ENCODE data around the gene ACP2. TPM values are rescaled to one million over a fixed set of nuclear protein-coding genes. Genes with fewer than 3 reads are reported as not detected.

ACP2 gene
- total RNA-seq, 1 experiment from 2014 or later = 38.8 TPM

GRCh38 chr11:47251751-47252150 is 3.1 kb upstream of the ACP2 start:
- in situ Hi-C loops (cut with HindIII; ENCODE audit: low pct_unique_long_range_greater_than_20kb, low sequenced_read_pairs) = no loop called here
- DNase-seq (ENCODE audit: low read depth, low spot score) = no peak

DNA sequence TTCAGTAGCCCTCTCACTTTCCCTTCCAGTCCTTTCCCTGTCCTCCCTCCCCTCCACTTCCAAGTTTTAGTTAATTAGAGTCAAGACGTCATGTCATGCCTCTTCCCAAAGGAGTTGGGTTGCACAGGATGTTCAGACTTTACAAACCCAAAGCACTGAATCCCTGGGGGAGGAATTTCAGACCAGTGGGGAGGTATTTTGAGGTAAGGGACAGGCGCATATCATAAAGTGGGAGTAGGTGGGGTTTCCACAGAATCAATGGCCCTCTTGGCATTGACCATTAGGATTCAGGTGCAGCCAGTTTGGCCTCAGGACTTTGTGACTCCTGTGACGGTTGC is 733 bp upstream of the ACP2 start:
- in situ Hi-C loops (cut with HindIII; ENCODE audit: low pct_unique_long_range_greater_than_20kb, low sequenced_read_pairs) = no loop called here
- no peak for DNase-seq (ENCODE audit: low read depth, low spot score)

- in situ Hi-C loops (cut with HindIII; ENCODE audit: low pct_unique_long_range_greater_than_20kb, low sequenced_read_pairs) = no loop called here
Measured at GRCh38 chr11:47248304-47248663, 330 bp downstream of the ACP2 start.

DNA sequence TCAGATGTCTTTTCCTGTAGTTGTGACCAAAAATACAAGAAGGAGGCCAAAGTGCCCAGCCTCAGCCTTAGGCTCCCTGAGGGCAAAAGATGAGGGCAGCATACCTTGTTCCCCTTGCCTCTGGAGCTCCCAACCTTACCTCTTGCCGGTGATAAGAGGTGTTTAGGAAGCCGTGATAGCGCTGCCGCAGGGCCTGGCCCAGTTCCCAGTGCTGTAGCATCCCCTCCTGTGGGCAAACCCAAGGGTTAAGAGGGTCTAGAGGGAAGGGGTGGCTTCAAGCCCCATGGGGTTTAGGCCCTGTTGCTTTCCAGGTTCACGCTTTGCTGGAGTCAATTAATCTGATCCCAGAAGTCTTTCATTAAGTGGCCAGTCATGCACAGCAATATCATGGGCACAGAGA is 1.1 kb downstream of the ACP2 start:
- in situ Hi-C loops (cut with HindIII; ENCODE audit: low pct_unique_long_range_greater_than_20kb, low sequenced_read_pairs) = no loop called here
- DNase-seq (ENCODE audit: low read depth, low spot score) = no peak

More at GRCh38 chr11:47248304-47248663, 330 bp downstream of the ACP2 start:
- no peak for DNase-seq (ENCODE audit: low read depth, low spot score)

GRCh38 chr11:47245611-47246357 is 2.8 kb downstream of the ACP2 start:
- in situ Hi-C loops (cut with HindIII; ENCODE audit: low pct_unique_long_range_greater_than_20kb, low sequenced_read_pairs) = no loop called here
- no peak for DNase-seq (ENCODE audit: low read depth, low spot score)

DNA sequence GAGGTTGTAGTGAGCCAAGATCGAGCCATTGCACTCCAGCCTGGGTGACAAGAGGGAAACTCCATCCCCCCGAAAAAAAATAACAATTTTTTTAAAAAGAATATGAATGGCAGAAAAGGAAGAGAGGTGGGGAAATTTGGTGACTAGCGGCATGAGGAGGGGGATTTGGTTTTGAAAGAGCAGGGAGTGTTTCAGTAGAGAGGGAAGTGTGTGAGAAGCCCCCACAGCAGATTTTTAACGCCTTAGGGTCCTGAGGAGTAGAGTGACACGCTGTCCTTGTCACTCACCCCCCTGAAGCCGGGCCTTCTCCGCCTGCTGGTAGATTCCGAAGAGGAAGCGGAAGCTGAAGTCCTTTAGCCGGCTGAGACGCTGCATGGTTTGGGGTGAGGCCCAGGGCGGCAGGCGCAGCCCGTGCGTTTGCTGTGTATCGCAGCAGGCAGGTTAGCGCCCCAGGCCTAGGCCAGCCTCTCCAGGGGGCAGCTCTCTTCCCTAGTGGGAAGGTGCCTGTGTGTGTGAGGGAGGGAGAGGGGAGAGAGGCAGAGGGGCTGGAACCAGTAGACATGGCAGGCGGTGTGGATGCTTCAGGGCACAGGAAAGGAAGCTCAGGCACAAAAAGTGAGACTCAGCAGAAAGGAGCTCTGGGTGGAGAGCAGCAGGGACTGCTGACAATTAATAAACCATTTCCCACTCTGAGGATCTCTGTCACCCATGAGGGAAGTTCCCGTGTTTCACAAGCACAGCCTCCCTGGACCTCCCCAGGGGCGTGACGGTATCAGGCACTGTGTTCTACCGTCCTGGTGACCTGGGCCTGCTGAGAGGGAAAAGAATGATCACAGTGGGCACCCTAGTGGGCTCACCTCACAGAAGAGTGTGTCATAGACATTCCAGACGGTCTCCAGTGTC is 3.9 kb downstream of the ACP2 start:
- in situ Hi-C loops (cut with HindIII; ENCODE audit: low pct_unique_long_range_greater_than_20kb, low sequenced_read_pairs) = no loop called here
- no peak for DNase-seq (ENCODE audit: low read depth, low spot score)

GRCh38 chr11:47243454-47243853 is 5.2 kb downstream of the ACP2 start:
- in situ Hi-C loops (cut with HindIII; ENCODE audit: low pct_unique_long_range_greater_than_20kb, low sequenced_read_pairs) = no loop called here
- DNase-seq (ENCODE audit: low read depth, low spot score) = no peak

DNA sequence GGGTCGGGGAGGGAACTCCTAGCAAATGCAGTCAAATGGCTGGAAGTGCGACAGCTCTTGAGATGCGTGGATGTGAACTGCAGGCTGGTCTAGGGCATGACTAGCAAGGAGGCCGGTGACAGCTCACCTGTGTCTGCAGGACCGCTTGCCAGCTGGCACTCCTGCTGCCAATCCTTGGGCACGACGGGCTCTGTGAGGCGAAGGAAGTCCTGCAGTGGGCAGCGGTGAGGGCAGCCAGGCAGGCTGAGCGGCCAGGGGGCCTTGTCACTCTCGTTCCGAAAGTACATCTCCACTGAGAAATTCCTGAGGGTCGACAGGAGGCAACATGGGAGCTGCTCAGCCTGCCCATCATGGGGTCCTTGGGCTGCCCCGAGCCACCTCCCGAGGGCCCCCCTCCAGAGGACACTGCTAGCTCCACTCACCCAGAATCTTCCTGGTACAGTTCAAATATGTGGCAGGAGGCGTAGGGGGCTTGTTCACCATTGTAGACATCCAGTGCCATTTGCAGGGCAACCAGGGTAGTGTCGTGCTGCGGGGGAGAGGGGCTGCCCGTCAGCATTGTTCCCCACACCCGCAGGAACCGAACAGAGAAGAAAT is 5.9 kb downstream of the ACP2 start:
- in situ Hi-C loops (cut with HindIII; ENCODE audit: low pct_unique_long_range_greater_than_20kb, low sequenced_read_pairs) = no loop called here
- no peak for DNase-seq (ENCODE audit: low read depth, low spot score)

DNA sequence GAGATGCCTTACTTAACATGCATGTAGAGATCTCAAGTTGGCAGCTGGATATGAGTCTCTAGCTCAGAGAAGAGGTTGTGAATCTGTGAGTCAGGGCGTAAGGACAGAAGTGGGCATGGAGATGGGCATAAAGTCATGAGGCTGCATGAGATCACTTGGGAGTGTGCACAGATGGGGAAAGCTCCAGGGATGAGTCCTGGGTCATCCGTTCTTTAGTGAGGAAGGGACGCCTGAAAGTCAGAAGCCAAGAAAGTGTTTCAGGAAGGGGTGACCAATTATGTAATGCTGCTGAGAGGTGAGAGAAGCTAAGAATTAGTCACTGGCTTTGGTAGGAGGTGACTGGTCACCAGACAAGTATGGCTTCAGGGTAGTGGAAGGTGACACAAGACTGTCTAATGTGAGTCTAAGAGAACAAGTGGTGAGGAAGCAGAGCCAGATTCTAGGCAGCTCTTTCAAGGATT is 6.7 kb downstream of the ACP2 start:
- in situ Hi-C loops (cut with HindIII; ENCODE audit: low pct_unique_long_range_greater_than_20kb, low sequenced_read_pairs) = no loop called here
- no peak for DNase-seq (ENCODE audit: low read depth, low spot score)

DNA sequence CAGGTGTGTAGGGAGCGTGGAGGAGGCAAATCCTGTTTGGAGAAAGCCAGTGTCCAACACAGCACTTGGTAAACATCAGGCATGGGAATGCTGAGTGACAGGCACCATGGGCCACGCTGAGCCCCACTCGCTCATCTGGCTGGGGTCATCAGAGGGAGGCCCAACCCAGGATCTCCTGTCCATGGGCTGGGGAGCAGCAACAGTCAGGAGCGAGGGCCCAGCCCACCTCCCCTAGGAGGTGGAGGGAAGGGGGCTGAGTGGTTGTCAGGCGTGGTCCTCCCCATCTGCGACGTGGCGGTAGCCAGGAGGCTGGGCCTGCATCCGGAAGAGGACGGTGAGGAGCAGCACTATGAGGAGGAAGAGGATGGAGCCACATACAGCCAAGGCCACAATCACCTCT is 8.8 kb downstream of the ACP2 start:
- in situ Hi-C loops (cut with HindIII; ENCODE audit: low pct_unique_long_range_greater_than_20kb, low sequenced_read_pairs) = no loop called here
- DNase-seq (ENCODE audit: low read depth, low spot score) = no peak

GRCh38 chr11:47236482-47236881 is 12.1 kb downstream of the ACP2 start:
- DNase-seq (ENCODE audit: low read depth, low spot score) = no peak
- in situ Hi-C loops (cut with HindIII; ENCODE audit: low pct_unique_long_range_greater_than_20kb, low sequenced_read_pairs) = no loop called here

DNA sequence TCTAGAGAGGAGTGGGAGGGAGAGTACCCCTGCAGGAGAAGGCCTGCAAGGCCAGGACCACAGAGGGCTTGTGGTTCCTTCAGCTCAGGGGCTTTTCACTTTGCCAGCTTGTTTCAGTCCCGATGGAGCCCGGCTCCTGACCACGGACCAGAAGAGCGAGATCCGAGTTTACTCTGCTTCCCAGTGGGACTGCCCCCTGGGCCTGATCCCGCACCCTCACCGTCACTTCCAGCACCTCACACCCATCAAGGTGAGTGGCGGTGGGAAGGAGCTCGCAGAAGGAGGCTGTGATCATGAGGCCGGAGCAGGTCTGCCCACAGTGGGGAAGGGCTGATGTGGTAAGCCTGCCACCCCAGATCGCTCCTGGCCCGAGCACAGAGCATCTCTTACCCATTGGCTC is 13.5 kb downstream of the ACP2 start:
- no peak for DNase-seq (ENCODE audit: low read depth, low spot score)
- in situ Hi-C loops (cut with HindIII; ENCODE audit: low pct_unique_long_range_greater_than_20kb, low sequenced_read_pairs) = no loop called here

DNA sequence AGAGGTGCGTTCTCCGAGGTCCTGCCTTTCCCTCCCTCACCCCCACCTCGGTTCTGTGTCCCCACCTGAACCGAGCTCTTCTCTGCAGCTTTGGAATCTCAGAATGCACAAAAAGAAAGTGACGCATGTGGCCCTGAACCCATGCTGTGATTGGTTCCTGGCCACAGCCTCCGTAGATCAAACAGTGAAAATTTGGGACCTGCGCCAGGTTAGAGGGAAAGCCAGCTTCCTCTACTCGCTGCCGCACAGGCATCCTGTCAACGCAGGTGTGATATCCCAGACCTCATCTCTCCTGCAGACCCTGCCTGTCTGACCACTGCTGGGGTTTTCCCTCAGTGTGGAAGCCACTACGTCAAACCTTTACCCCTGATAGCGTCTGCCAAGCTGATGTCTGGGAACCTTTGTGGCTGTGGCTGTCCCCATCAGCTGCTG is 13.9 kb downstream of the ACP2 start:
- DNase-seq (ENCODE audit: low read depth, low spot score) = no peak
- in situ Hi-C loops (cut with HindIII; ENCODE audit: low pct_unique_long_range_greater_than_20kb, low sequenced_read_pairs) = no loop called here

DNA sequence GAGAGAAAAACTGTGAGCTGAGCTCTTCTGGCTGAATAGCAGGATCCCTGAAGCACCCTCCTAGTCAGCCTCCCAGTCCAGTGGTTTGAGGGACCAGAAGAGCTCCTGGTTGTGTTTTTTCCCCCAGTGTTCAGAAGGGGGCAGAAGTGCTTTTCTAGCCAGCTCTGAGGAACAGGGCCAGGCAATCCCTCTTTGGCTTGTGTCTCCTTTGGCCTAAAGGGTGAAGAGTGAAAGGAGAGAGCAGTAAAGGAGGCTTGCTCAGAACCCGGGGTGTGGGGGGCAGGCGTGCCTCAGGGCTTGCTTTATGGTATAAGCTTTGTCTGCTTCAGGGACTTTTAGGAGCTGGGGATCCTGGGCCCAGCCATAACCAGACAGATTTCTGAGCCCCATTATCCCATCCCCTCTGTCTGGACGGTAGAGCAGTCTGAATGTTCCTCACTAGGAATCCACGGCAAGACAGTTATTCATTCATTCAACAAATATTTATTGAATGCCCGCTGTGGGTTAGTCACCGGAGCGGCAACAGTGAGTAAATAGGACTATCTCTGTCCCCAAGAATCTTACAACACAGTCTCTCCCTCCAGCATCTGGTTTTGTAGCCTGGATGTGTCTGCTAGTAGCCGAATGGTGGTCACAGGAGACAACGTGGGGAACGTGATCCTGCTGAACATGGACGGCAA is 14.5 kb downstream of the ACP2 start:
- peak; percentile 61 for DNase-seq (ENCODE audit: low read depth, low spot score)
- in situ Hi-C loops (cut with HindIII; ENCODE audit: low pct_unique_long_range_greater_than_20kb, low sequenced_read_pairs) = no loop called here

DNA sequence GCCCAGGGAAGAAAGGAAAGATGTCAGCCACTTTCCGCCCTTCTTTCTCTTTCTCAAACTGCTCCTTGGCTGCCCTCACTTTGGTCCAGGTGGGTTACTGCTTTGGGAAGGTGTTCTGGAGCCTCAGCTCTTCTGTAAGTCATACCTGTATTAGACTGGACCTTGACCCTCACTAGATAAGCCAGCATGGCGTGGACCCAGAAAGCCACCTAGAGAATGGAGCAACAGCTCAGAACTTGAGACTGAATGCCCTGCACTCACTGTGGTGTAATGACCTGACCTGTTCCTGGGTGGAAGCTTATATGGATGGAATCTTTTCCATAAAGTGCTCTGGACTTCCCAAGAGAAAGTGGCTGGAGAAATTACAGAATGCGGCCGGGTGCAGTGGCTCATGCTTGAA is 15.6 kb downstream of the ACP2 start:
- in situ Hi-C loops (cut with HindIII; ENCODE audit: low pct_unique_long_range_greater_than_20kb, low sequenced_read_pairs) = no loop called here
- no peak for DNase-seq (ENCODE audit: low read depth, low spot score)

DNA sequence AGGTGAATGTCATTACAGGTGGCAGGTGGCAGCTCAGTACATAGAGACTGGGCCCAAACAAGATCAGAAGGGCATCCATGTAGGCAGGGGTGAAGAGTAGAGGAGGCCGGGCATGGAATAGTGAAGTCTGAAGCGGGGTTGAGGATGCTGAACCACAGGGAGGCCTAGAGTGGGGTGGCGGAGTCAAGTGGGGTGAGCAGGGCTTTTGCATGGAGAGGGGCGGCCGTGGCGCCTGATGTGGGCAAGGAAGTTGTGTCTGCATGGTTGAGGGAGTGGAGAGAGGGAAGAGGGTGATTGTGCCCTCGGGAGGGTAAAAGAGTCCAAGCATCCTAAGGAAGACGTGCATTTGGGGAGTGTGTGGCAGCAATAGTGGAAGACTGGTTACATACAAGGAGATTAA is 19.5 kb downstream of the ACP2 start:
- in situ Hi-C loops (cut with HindIII; ENCODE audit: low pct_unique_long_range_greater_than_20kb, low sequenced_read_pairs) = no loop called here
- no peak for DNase-seq (ENCODE audit: low read depth, low spot score)

DNA sequence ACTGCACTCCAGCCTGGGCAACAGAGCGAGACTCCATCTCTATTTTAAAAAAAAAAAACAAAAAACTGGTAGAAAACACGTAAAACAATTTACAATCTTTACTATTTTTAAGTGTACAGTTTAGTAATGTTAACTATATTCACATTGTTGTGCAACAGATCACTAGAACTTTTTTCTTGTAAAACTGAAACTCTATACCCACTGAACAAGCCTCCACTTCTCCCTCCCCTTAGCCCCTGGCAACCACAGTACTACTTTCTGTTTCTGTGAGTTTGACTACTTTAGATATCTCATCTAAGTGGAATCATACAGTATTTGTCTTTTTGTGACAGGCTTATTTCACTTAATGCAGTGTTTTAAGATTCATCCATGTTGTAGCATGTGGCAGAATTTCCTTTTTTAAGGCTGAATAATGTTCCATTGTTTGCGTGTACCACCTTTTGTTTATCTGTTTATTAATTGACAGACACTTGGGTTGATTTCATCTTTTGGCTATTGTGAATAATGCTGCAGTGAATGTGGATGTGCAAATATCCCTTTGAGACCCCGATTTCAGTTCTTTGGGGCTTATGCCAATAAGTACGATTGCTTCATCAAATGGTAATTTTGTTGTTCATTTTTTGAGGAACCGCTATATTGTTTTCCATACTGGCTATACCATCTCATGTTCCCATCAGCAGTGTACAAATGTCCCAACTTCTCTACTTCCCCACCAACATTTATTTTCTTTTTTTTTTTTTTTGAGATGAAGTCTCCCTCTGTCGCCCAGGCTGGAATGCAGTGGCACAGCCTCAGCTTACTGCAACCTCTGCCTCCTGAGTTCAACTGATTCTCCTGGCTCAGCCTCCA is 22.8 kb downstream of the ACP2 start:
- no peak for DNase-seq (ENCODE audit: low read depth, low spot score)
- in situ Hi-C loops (cut with HindIII; ENCODE audit: low pct_unique_long_range_greater_than_20kb, low sequenced_read_pairs) = no loop called here

All from SK-MEL-5 (cell line).